ENCODE data around the gene AHDC1. TPM values are rescaled to one million over a fixed set of nuclear protein-coding genes. Genes with fewer than 3 reads are reported as not detected.

Gene AHDC1
- total and polyA plus RNA-seq, 10 of the 15 experiments (the other 5 are each of a cell fraction or from before 2014, with no cell fraction given), result 0.21 to 13.0 (median 1.4) TPM

GRCh38 chr1:27603681-27604578 lies at the start of gene AHDC1 (continued):
- 0 out of 2 replicates have a peak, but pooled peaks have one; percentile 17 for TF ChIP-seq ZNF687 (IDR thresholded peaks at IDR 0.05)
- no peak for TF ChIP-seq BCL11A (IDR thresholded peaks at IDR 0.05; ENCODE audit: low read depth, low read length)
- no peak for TF ChIP-seq POLR2AphosphoS2 (IDR thresholded peaks at IDR 0.05; ENCODE audit: low read depth, low read length)
- TF ChIP-seq NFXL1 (IDR thresholded peaks at IDR 0.05; ENCODE audit: borderline replicate concordance), result peak; percentile 100
- no peak for TF ChIP-seq NFYA (IDR thresholded peaks at IDR 0.05; ENCODE audit: borderline replicate concordance, low read depth, low read length)
- peak; percentile 21 for TF ChIP-seq RELA (IDR thresholded peaks at IDR 0.05; ENCODE audit: borderline replicate concordance, partially characterized antibody)
- 0 out of 2 replicates have a peak, but pooled peaks have one; percentile 50 for TF ChIP-seq LARP7 (IDR thresholded peaks at IDR 0.05)
- TF ChIP-seq RB1 (IDR thresholded peaks at IDR 0.05; ENCODE audit: borderline replicate concordance), result peak; percentile 56; the same call in 1 of the 2 replicates
- no peak for TF ChIP-seq BRCA1 (IDR thresholded peaks at IDR 0.05; ENCODE audit: low read depth, low read length)
- no peak for TF ChIP-seq EZH2 (IDR thresholded peaks at IDR 0.05; ENCODE audit: borderline replicate concordance, control insufficient read depth, low read depth, low read length)
- TF ChIP-seq CHD1 (IDR thresholded peaks at IDR 0.05; ENCODE audit: low read depth, low read length), result no peak
- TF ChIP-seq TAF1 (IDR thresholded peaks at IDR 0.05; ENCODE audit: borderline replicate concordance, low read depth, low read length), result peak; percentile 60; the same call in 1 of the 2 replicates
- peak; percentile 33; the same call in 1 of the 2 replicates for TF ChIP-seq DPF2 (IDR thresholded peaks at IDR 0.05)
- TF ChIP-seq CHD4 (IDR thresholded peaks at IDR 0.05), result no peak
- TF ChIP-seq BACH1 (IDR thresholded peaks at IDR 0.05; ENCODE audit: borderline replicate concordance), result no peak
- TF ChIP-seq ZSCAN29 (IDR thresholded peaks at IDR 0.05), result no peak
- peak; percentile 95 for TF ChIP-seq IKZF1 (conservative IDR thresholded peaks at IDR 0.05)
- TF ChIP-seq IRF4 (IDR thresholded peaks at IDR 0.05; ENCODE audit: low read depth, low read length), result no peak
- TF ChIP-seq ATF7 (IDR thresholded peaks at IDR 0.05; ENCODE audit: low read depth), result no peak
- peak; percentile 87 for TF ChIP-seq HCFC1 (IDR thresholded peaks at IDR 0.05; ENCODE audit: low read length)
- no peak; the same call in 1 of the 2 replicates for TF ChIP-seq GABPA (IDR thresholded peaks at IDR 0.05; ENCODE audit: low read depth)
- TF ChIP-seq ZNF592 (IDR thresholded peaks at IDR 0.05), result no peak
- TF ChIP-seq TBL1XR1 (IDR thresholded peaks at IDR 0.05; ENCODE audit: low read depth, low read length), result no peak
- no peak for TF ChIP-seq HDAC6 (IDR thresholded peaks at IDR 0.05; ENCODE audit: unreplicated experiment)
